GM19099 (cell line): Measurements from ENCODE around the gene RASA3.

Experiments used
- POLR2A ChIP-seq: IDR thresholded peaks from 3 replicates; pipeline ENCODE4 v1.6.1; 2011; ENCODE audit warnings: low read depth; ENCODE audit not compliant: insufficient read length; ENCODE audit errors: extremely low read depth

The RASA3 gene

GRCh38 chr13:114146629-114147028 lies 14.2 kb upstream of the RASA3 start:
- no peak for TF ChIP-seq POLR2A

GRCh38 chr13:114146173-114146572 lies 13.8 kb upstream of the RASA3 start:
- no peak for TF ChIP-seq POLR2A

- TF ChIP-seq POLR2A, result no peak
These were observed 13.3 kb upstream of the RASA3 start for GRCh38 chr13:114145722-114146121.

- TF ChIP-seq POLR2A, result no peak
These were observed 12.8 kb upstream of the RASA3 start for GRCh38 chr13:114145256-114145655.

DNA sequence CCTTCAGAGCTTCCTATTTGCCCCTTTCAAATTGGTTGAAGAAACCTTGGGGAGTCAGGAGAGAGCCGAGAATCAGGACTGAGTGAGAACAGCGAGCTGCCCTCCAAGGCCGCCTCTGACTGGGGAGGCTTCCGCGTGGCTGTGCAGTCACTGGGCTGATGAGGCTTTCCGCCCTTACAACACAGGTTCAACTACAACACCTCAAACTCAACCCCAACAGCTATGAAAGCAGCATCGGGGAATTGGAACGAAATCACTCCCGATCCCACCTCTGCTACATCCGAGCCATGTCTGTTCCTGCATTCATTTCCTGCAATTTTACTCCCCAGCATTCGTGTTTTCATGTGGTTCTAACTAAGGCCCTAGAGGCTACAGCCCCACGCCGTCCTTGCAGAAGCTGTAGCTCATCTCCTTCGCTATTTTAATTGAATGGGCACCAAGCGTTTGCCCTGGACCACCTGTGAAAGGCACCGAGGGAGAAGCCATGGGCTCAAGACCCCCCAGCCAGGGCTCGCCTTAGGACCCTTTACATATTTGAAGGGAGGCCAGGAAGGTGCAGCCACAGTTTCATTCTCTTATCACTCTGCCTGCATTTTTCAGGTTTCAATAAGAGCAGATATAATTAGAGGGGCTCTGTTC lies 12.3 kb upstream of the RASA3 start:
- TF ChIP-seq POLR2A, result no peak

DNA sequence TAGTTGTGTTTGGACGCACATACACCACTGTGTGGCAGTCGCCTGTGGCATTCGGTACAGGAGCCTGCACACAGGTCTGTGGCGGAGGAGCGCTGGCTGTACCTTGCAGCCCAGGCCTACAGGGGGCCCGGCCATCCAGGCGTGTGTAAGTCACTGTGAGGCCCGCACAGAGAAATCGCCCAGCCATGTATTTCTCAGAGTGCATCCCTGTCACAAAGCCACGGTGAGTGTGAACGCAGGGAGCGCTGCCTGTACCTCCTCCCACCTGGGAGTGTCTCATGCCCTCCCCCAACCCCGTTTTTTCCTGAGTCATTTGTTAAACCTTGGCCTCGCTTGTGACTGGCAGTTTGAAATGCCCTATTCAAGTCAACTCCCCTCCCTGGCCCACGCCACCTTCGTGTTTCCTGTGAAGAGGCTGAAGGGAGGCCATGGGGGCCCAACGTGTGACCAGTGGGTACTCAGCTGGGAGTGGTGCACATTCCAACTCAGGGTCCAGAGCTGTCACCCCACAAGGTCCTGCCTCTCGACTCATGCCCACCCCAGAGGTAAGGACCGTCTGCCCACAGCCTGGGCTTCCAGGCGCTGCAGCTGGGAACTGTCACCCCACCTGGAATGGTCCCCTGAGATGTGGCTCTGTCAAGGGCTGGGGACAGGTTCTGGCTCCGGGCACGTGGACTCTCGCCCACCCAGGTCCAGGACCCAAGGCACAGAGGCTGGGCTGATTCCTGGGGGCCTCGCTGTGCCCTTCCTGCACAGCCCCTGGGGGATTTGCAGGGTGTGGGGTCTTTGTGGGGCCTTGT lies 11.6 kb upstream of the RASA3 start:
- no peak for TF ChIP-seq POLR2A

DNA sequence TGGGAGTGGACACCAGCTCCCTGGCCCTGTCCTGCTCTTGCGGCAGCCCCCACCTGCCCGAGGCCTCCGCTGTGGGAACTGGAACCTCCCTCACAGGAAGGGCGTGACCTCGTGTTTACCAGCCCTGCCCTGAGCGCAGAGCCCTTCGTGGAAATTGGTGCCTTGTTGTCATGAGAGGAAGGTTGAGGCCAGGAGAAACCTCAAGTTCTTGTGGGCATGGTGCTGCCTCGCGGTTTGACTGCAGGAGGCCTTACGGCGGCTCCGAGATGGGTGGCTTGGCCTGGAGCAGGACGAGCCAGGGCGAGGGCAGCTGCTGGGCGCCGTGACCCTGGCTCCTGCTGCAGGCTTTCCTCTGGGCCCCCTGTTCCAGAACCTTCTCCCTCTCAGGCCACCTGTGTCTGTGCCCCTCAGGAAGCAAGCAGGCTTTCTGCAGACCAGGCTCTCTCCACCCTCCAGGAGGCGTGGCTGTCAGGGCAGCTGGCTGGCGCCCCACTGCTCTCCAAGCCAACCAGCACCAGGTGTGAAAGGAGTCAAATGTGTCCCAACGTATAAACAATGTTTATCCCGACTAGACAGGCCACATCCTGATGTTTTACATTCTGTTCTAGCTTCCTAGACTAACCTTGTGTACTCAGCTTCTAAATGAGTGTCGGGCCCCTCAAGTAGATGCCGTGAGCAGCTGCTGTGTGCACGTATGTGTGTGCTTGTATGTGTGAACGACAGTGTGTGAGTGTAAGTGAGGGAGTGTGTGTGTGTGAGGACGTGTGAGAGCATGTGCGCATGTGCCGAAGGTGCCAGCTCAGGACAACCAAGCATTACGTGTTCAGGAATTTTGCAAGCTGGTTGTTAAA lies 10.4 kb upstream of the RASA3 start:
- TF ChIP-seq POLR2A, result no peak

DNA sequence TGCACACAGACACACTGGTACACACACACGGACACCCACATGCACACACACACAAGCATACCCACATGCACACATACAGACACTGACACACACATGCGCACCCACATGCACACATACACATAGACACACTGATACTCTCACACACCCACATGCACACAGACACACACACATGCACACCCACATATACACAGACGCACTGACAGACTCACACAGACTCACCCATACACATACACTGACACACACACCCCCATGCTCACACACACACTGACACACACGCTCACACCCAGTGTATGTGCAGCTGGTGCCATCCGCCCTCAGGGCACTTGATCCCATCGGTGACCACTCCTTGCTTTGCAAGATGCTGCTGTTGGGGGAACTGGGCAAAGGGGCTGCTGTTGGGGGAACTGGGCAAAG lies 9.7 kb upstream of the RASA3 start:
- TF ChIP-seq POLR2A, result no peak

GRCh38 chr13:114141261-114141996 lies 9.0 kb upstream of the RASA3 start:
- no peak for TF ChIP-seq POLR2A

DNA sequence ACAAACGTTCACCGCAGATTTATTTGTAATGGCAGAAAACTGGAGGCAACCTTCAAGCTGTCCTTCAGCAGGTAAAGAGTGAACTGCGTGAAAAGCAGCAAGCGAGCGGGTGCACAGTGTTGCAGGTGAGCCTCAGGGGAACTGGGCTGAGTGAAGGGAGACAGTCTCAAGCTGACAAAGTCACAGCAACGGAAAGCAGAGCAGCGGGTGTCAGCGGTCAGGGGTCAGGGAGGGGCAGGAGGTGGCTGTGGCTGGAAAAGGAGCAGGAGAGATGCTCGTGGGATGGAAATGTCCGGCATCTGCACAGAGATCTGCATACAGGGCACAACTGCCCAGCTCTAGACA lies 8.5 kb upstream of the RASA3 start:
- no peak for TF ChIP-seq POLR2A

- no peak for TF ChIP-seq POLR2A
These were observed 7.9 kb upstream of the RASA3 start for GRCh38 chr13:114140131-114140905.

DNA sequence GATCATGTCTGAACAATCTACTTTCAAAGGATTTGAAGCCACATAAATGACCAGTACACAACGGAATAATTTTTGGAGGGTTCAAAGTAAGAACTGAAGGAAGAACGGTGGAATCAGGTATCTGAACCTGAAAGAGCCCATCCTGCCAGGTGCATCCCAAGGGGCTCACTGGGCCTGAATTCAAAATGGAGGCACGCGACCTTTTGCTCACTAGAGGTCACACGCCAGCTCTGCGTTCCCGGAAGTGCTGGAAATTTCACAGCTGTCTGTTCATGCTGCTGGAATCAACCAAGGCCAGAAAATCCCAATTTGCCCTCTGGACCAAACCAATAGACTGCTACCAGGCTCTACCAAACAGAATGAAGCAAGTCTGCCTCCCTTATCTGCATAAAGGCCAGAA lies 4.2 kb upstream of the RASA3 start:
- TF ChIP-seq POLR2A, result no peak

DNA sequence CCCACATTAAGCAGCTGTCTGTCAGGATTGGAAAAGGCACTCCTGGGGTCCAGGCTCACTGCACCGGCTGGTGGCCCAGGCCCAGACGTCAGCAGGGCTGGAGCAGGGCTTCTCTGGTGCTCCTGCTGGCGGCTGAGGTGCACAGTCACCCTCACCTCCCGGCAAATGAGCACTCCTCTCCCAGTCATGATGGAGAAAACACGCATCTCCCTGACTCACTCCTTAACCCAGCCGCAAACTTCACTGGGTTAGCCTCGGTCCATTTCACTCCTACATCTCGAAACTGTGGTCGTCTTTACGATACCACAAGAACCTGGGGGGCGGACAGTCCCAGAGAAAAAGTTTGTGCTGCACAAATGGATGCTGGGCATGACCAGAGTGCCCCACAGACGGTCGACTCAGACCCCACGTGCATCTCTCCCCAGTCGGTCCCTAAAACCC lies 3.3 kb upstream of the RASA3 start:
- TF ChIP-seq POLR2A, result no peak

- no peak for TF ChIP-seq POLR2A
These were observed 2.7 kb upstream of the RASA3 start for GRCh38 chr13:114134944-114135610.
